Smooth muscle cell of the coronary artery (primary cell): Measurements from ENCODE around the gene TRIP11. TPM values are rescaled to one million over a fixed set of nuclear protein-coding genes. Genes with fewer than 3 reads are reported as not detected.

Experiments
- total RNA-seq: library from RNA; depleted of rRNA; stranded (reverse); fragments of >200 nt; gene quantifications from 2 replicates; pipeline ENCODE4 v1.2.3, GENCODE V29; 2014; ENCODE audit warnings: low replicate concordance

The TRIP11 gene
- total RNA-seq: 18.8 and 24.3 TPM in 2 replicates

DNA sequence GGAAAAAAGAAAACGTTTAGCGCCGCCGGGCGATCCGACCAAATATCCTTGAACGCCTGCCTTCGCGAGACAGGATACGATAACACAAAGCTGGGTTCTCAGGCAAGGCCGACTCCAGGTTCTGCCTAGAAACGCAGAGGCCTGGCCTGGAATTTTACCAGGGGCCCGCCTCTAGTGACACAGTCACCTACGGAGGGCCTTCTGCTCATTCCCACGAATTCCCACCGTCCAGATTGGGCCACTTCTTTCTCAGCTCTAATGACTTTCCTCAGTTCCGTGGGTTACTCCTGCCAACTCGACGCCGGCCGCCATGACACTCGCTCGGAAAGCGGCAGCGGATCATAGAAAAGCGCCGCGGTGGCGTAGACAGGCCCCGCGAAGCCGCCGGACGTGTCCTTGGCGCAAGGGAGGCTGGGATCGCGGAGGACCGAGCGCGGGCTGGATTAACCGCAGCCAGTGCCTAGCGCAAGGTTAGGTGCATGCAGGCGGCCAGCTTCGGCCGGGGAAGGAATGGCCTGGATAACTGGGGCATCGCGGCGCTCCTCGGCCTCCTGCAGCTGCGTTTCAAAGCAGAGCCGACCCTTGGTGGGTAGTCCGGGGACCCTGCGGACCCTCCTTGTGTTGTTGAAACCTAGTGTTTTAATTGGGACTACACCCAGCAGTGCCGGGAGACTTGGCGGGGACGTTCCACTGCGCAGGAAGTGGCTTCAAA is at the start of gene TRIP11:
TSS of gene TRIP11 (minus strand) at position 341 of the 712 bp plus-strand sequence. CDS start 374 bp downstream, outside the sequence.

DNA sequence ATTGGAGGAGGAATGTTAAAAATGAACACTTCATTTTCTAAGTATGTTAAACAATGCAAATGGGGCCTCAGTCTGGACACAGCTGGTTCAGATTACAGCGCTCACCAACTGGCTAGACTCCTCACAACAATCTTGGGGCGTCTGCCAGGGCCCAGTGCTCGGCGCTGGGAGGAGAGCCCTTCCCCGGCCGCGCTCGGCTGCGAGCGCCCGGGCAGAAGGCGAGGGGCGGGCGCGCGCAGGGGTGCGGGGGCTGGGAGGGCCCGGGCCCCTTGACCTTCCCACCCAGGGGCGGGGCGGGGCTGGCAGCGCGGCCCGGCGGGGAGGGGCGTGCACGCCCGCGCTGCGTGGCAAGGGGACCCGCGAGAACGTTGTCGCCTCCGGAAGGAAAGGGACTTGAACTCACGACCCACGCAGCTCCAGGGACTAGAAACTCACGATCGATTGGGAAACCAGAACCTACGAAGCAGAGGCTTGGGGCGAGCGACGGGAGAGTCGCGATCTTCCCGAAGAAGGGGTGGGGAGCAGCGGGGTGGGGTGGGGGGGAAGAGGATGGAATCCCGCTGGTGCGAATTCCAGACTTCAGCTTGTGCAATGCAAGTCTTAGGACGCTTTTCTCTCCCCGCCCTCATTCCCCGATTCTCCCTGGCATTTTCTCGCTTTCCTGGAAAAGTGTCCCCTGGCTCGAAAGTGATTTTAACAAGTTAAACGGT is 92.2 kb downstream of the TRIP11 start, which contains the start of gene FBLN5:
TSS of gene FBLN5 (minus strand) at position 220 of the 710 bp plus-strand sequence. CDS start 465 bp downstream, outside the sequence.

Other genes with a start within 250 kb of the TRIP11 start
- gene TC2N, start 172.5 kb downstream of the TRIP11 start, total RNA-seq: 0.08 and 0.12 TPM in 2 replicates
- gene FBLN5, start 92.4 kb downstream of the TRIP11 start, total RNA-seq: 25.0 and 26.1 TPM in 2 replicates
- 42.5 and 45.6 TPM in 2 replicates for gene ATXN3, start 66.5 kb upstream of the TRIP11 start, total RNA-seq
- gene NDUFB1, start 81.6 kb upstream of the TRIP11 start, total RNA-seq: 194 and 292 TPM in 2 replicates
- gene CPSF2, start 81.9 kb upstream of the TRIP11 start, total RNA-seq: 20.1 and 32.3 TPM in 2 replicates